Chondrocyte (in vitro differentiated cells): ENCODE data around the gene NRSN2. TPM values are rescaled to one million over a fixed set of nuclear protein-coding genes. Genes with fewer than 3 reads are reported as not detected.
A peak's percentile ranks its signal among the peaks of the same experiment; 100 is the strongest.

ENCODE experiments used
- DNase-seq: peaks from one replicate; pipeline ENCODE4 v3.0.0; 2021; ENCODE audit warnings: mixed read lengths, low spot score
- H3K27ac Mint-ChIP-seq: one replicate; pipeline ENCODE4 v1.8.0; 2021; ENCODE audit warnings: mild to moderate bottlenecking, moderate library complexity, mixed read lengths; ENCODE audit not compliant: unreplicated experiment
- H3K27me3 Mint-ChIP-seq: 2 replicates; pipeline ENCODE4 v1.8.0; 2021; ENCODE audit warnings: low read depth, mixed read lengths
- H3K36me3 Mint-ChIP-seq: 2 replicates; pipeline ENCODE4 v1.8.0; 2021; ENCODE audit warnings: low read depth, mixed read lengths
- H3K4me1 Mint-ChIP-seq: 2 replicates; pipeline ENCODE4 v1.8.0; 2021; ENCODE audit warnings: low read depth, mild to moderate bottlenecking, mixed read lengths
- H3K4me3 Mint-ChIP-seq: one replicate; pipeline ENCODE4 v1.8.0; 2021; ENCODE audit warnings: mild to moderate bottlenecking, moderate library complexity, mixed read lengths; ENCODE audit not compliant: unreplicated experiment
- H3K9me3 Mint-ChIP-seq: 2 replicates; pipeline ENCODE4 v1.8.0; 2021; ENCODE audit warnings: low read depth, mixed read lengths
- total RNA-seq: library from RNA; stranded (reverse); gene quantifications from 3 replicates; pipeline ENCODE4 v1.2.1, GENCODE V29; 2021
- TF ChIP-seq, protein P1 (sequence below): fragments of 200-600 bp; sonication (generic); IDR thresholded peaks from 2 replicates; pipeline ENCODE4 v1.5.0; 2021; ENCODE audit warnings: antibody characterized with exemption, mild to moderate bottlenecking, moderate library complexity

NRSN2 gene
- total RNA-seq, 1 donor from 2014 or later, result 77.1 TPM

DNA sequence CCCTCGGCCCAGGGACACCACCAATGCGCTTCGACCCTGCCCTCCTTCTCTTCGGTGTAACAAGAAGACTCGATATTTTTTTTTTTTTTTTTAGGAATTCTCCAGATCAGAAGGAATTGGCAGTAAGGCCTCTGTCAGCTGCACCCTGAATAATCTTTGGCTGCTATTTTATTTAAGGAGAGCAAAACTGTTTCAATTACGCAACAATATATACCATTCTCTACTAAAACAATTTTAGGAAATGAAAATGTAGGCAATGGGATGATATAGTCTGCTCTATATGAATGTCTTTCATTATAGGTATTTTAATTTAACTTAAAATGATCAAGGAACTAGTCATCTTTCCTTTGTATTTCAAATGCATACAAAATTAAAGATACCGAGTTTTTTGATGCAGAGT, 36.3 kb upstream of the NRSN2 start:
- Mint-ChIP-seq H3K4me3 (peak overlapping the region; percentile 70), H3K9me3 (no peaks in the 10 kb centered on the region), H3K36me3 (no peaks in the 10 kb centered on the region), H3K27ac (peak overlapping the region; percentile 97), H3K27me3 (no peaks in the 10 kb centered on the region), H3K4me1 (peaks cover 30% of the 10 kb centered on the region)
- no peak for DNase-seq
- TF ChIP-seq, protein P1, sequence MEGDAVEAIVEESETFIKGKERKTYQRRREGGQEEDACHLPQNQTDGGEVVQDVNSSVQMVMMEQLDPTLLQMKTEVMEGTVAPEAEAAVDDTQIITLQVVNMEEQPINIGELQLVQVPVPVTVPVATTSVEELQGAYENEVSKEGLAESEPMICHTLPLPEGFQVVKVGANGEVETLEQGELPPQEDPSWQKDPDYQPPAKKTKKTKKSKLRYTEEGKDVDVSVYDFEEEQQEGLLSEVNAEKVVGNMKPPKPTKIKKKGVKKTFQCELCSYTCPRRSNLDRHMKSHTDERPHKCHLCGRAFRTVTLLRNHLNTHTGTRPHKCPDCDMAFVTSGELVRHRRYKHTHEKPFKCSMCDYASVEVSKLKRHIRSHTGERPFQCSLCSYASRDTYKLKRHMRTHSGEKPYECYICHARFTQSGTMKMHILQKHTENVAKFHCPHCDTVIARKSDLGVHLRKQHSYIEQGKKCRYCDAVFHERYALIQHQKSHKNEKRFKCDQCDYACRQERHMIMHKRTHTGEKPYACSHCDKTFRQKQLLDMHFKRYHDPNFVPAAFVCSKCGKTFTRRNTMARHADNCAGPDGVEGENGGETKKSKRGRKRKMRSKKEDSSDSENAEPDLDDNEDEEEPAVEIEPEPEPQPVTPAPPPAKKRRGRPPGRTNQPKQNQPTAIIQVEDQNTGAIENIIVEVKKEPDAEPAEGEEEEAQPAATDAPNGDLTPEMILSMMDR, result no peak

DNA sequence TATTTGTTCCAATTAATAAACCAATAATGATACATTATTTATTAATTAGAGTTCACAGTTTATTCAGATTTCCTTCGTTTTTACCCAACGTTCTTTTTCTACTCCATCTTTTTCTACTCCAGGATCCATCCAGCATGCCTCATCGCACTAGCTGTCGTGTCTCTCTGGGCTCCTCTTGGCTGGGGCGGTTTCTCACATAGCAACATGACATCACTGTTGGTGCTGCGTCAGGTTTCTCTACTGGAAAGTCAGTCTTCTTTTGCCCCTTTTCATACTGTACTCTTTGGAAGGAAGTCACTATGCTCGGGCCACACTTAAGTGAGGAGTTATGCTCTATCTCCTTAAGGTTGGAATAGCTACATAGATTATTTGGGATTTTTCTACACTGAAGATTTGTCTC, 35.3 kb upstream of the NRSN2 start:
- Mint-ChIP-seq H3K27me3 (no peaks in the 10 kb centered on the region), H3K27ac (no peak overlapping the region)

DNA sequence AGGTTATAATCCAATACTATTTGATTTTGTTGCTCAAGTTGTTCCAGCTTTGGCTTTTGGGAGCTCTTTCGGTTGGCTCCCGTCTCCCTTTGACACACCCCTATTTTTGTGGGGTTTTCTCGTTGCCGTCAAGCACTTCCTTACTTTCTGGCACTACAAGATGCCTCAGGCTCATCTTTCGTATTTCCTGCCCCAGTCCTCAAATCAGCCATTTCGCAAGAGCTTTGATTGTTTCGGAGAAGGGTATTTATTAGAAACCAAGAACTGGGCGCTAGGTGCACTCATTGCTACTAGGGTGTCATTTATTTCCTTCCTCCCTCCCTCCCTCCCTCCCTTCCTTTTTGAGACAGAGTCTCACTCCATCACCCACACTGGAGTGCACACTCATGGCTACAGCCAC, 34.8 kb upstream of the NRSN2 start:
- Mint-ChIP-seq H3K36me3 (peaks cover 1% of the 10 kb centered on the region), H3K27ac (no peak overlapping the region), H3K4me1 (peaks cover 30% of the 10 kb centered on the region), H3K27me3 (no peaks in the 10 kb centered on the region), H3K9me3 (no peaks in the 10 kb centered on the region), H3K4me3 (no peak overlapping the region)
- TF ChIP-seq, protein P1, result no peak
- DNase-seq, result no peak

More for the DNA sequence above, 35.3 kb upstream of the NRSN2 start:
- Mint-ChIP-seq H3K4me1 (peaks cover 30% of the 10 kb centered on the region), H3K9me3 (no peaks in the 10 kb centered on the region), H3K4me3 (no peak overlapping the region), H3K36me3 (peaks cover 1% of the 10 kb centered on the region)
- TF ChIP-seq, protein P1, result no peak
- no peak for DNase-seq

DNA sequence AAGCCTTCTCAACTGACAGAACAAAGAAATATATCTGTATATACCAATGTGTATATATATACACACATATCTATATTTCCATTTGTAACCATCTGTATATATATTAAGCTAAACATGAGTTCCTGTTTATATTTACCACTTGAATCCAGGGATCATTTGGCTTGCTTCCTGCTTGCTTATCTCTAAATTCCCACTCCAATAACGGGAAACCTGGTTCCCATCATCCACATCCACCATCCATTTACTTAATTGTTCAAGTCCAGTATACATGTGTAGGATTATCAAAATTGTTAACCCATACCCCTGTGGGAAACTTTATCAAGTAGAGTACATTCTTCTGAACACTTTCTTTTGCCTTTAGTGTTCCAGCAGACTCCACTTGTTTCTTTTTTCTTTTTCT, 34.0 kb upstream of the NRSN2 start:
- no peak overlapping the region for H3K4me3 Mint-ChIP-seq
- DNase-seq, result no peak
- H3K27ac Mint-ChIP-seq, result no peak overlapping the region
- no peaks in the 10 kb centered on the region for H3K27me3 Mint-ChIP-seq
- H3K4me1 Mint-ChIP-seq, result peaks cover 30% of the 10 kb centered on the region
- peaks cover 1% of the 10 kb centered on the region for H3K36me3 Mint-ChIP-seq
- TF ChIP-seq, protein P1, result no peak
- H3K9me3 Mint-ChIP-seq, result no peaks in the 10 kb centered on the region

DNA sequence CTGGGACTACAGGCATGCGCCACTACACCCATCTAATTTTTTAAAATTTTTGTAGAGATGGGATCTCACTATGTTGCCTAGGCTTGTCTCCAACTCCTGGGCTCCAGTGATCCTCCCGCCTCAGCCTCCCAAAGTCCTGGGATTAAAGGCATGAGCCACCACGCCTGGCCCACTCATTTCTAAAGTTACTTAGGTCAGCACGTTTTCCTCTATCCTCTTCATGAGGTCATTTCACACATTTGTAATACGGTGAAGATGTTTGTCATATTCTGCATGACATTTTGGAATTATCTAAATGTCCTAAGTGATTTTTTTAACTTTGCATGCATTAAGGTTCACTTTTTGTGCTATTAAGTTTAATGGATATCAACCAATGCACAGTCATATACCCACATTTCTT, 33.5 kb upstream of the NRSN2 start:
- H3K4me1 Mint-ChIP-seq, result peaks cover 25% of the 10 kb centered on the region
- no peaks in the 10 kb centered on the region for H3K27me3 Mint-ChIP-seq
- H3K36me3 Mint-ChIP-seq, result peaks cover 1% of the 10 kb centered on the region
- H3K4me3 Mint-ChIP-seq, result no peak overlapping the region
- no peak for DNase-seq
- no peaks in the 10 kb centered on the region for H3K9me3 Mint-ChIP-seq
- TF ChIP-seq, protein P1, result no peak
- no peak overlapping the region for H3K27ac Mint-ChIP-seq
